ENCODE data around the gene CCDC8.
"Not testable (repeated sequence)": the region's sequence is repeated elsewhere in the genome, so short reads cannot be mapped to it uniquely, and the experiment has no call there.

Gene CCDC8

GRCh38 chr19:46441866-46442265 is 28.5 kb upstream of the CCDC8 start:
- Histone ChIP-seq H3K9me3 (ENCODE audit: control insufficient read depth, low read length) (no peaks in the 10 kb centered on the region), H3K4me1 (ENCODE audit: control insufficient read depth, insufficient read depth, low read depth, low read length) (peaks cover 3% of the 10 kb centered on the region), H3K14ac (ENCODE audit: low read length in 2 of 2) (no peak overlapping the region), H2BK5ac (ENCODE audit: low read depth, low read length, poor library complexity, severe bottlenecking) (no peak overlapping the region), H3K4ac (ENCODE audit: low read depth in 1 of 2, low read length in 2 of 2) (no peak overlapping the region), H2BK12ac (ENCODE audit: low read length in 2 of 2) (no peak overlapping the region), H3K4me3 (ENCODE audit: insufficient read depth in 1 of 2, low read depth in 1 of 2, low read length in 2 of 2) (no peak overlapping the region), H4K91ac (ENCODE audit: low read length) (no peak overlapping the region), H3K36me3 (ENCODE audit: control insufficient read depth in 1 of 2, insufficient read depth in 2 of 2, low read depth in 1 of 2, low read length in 2 of 2) (no peaks in the 10 kb centered on the region), H3K4me2 (ENCODE audit: low read length, poor library complexity, severe bottlenecking) (no peak overlapping the region), H3K27ac (ENCODE audit: low read length, poor library complexity, severe bottlenecking) (no peak overlapping the region), H4K8ac (ENCODE audit: low read length) (no peak overlapping the region), H2AFZ (ENCODE audit: low read depth, low read length) (no peak overlapping the region), H3K23ac (ENCODE audit: low read length in 2 of 2) (no peak overlapping the region), H2BK120ac (ENCODE audit: low read depth, low read length) (no peak overlapping the region), H2BK15ac (ENCODE audit: low read depth, poor library complexity, severe bottlenecking) (no peak overlapping the region), H3K18ac (ENCODE audit: low read depth in 1 of 2, low read length in 2 of 2) (no peak overlapping the region), H3K9ac (ENCODE audit: low read length) (no peak overlapping the region), H3K27me3 (ENCODE audit: control insufficient read depth in 1 of 2, insufficient read depth in 1 of 2, low read length in 2 of 2) (no peaks in the 10 kb centered on the region), H3K79me1 (replicated peaks; ENCODE audit: low read length, poor library complexity, severe bottlenecking) (no peaks in the 10 kb centered on the region), H2AK5ac (ENCODE audit: low read length, severe bottlenecking) (no peak overlapping the region)
- WGBS = 80% methylated on average over 1 of the region's 1 CpG
- no peak for DNase-seq

DNA sequence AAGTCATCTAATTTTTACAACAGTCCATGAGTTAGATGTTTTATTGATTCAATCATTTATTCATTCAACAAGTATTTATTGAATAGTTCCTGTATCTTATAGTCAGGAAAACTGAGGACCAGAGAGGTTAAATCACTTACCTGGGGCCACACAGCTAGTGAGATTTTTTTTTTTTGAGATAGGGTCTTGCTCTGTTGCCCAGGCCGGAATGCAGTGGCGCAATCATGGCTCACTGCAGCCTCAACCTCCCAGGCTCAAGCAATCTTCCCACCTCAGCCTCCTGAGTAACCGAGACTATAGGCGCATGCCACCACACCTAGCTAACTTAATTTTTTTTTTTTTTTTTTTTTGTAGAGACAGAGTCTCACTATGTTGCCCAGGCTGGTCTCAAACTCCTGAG is 22.3 kb upstream of the CCDC8 start:
- not testable (repeated sequence) for H3K4me2 ChIP-seq (ENCODE audit: low read length, poor library complexity, severe bottlenecking); H3K4ac ChIP-seq (ENCODE audit: low read depth in 1 of 2, low read length in 2 of 2); H3K36me3 ChIP-seq (ENCODE audit: control insufficient read depth in 1 of 2, insufficient read depth in 2 of 2, low read depth in 1 of 2, low read length in 2 of 2); H3K4me3 ChIP-seq (ENCODE audit: insufficient read depth in 1 of 2, low read depth in 1 of 2, low read length in 2 of 2); H2BK15ac ChIP-seq (ENCODE audit: low read depth, poor library complexity, severe bottlenecking); H3K18ac ChIP-seq (ENCODE audit: low read depth in 1 of 2, low read length in 2 of 2); H2AFZ ChIP-seq (ENCODE audit: low read depth, low read length); H3K79me1 ChIP-seq (replicated peaks; ENCODE audit: low read length, poor library complexity, severe bottlenecking); H3K23ac ChIP-seq (ENCODE audit: low read length in 2 of 2); H2BK5ac ChIP-seq (ENCODE audit: low read depth, low read length, poor library complexity, severe bottlenecking); H3K14ac ChIP-seq (ENCODE audit: low read length in 2 of 2); H4K91ac ChIP-seq (ENCODE audit: low read length); H3K9ac ChIP-seq (ENCODE audit: low read length); H3K4me1 ChIP-seq (ENCODE audit: control insufficient read depth, insufficient read depth, low read depth, low read length); H2BK120ac ChIP-seq (ENCODE audit: low read depth, low read length); H3K27ac ChIP-seq (ENCODE audit: low read length, poor library complexity, severe bottlenecking); H2AK5ac ChIP-seq (ENCODE audit: low read length, severe bottlenecking); H4K8ac ChIP-seq (ENCODE audit: low read length); H3K9me3 ChIP-seq (ENCODE audit: control insufficient read depth, low read length); DNase-seq; H2BK12ac ChIP-seq (ENCODE audit: low read length in 2 of 2)
- WGBS = 100% methylated on average over 2 of the region's 4 CpGs
- peaks cover 0 to 11% of the 10 kb centered on the region in 2 experiments for H3K27me3 ChIP-seq (ENCODE audit: control insufficient read depth in 1 of 2, insufficient read depth in 1 of 2, low read length in 2 of 2)

GRCh38 chr19:46435009-46435408 is 21.6 kb upstream of the CCDC8 start:
- Histone ChIP-seq H3K36me3 (ENCODE audit: control insufficient read depth in 1 of 2, insufficient read depth in 2 of 2, low read depth in 1 of 2, low read length in 2 of 2) (no peaks in the 10 kb centered on the region), H3K9me3 (ENCODE audit: control insufficient read depth, low read length) (no peaks in the 10 kb centered on the region), H3K4ac (ENCODE audit: low read depth in 1 of 2, low read length in 2 of 2) (no peak overlapping the region), H3K79me1 (replicated peaks; ENCODE audit: low read length, poor library complexity, severe bottlenecking) (no peaks in the 10 kb centered on the region), H3K4me2 (ENCODE audit: low read length, poor library complexity, severe bottlenecking) (no peak overlapping the region), H2BK120ac (ENCODE audit: low read depth, low read length) (no peak overlapping the region), H3K14ac (ENCODE audit: low read length in 2 of 2) (no peak overlapping the region), H3K27me3 (ENCODE audit: control insufficient read depth in 1 of 2, insufficient read depth in 1 of 2, low read length in 2 of 2) (peaks cover 2 to 15% of the 10 kb centered on the region in 2 experiments), H2AFZ (ENCODE audit: low read depth, low read length) (no peak overlapping the region), H3K23ac (ENCODE audit: low read length in 2 of 2) (no peak overlapping the region), H3K27ac (ENCODE audit: low read length, poor library complexity, severe bottlenecking) (no peak overlapping the region), H2AK5ac (ENCODE audit: low read length, severe bottlenecking) (no peak overlapping the region), H3K9ac (ENCODE audit: low read length) (no peak overlapping the region), H2BK15ac (ENCODE audit: low read depth, poor library complexity, severe bottlenecking) (no peak overlapping the region), H3K18ac (ENCODE audit: low read depth in 1 of 2, low read length in 2 of 2) (no peak overlapping the region), H3K4me1 (ENCODE audit: control insufficient read depth, insufficient read depth, low read depth, low read length) (no peaks in the 10 kb centered on the region), H2BK12ac (ENCODE audit: low read length in 2 of 2) (no peak overlapping the region), H4K91ac (ENCODE audit: low read length) (no peak overlapping the region), H3K4me3 (ENCODE audit: insufficient read depth in 1 of 2, low read depth in 1 of 2, low read length in 2 of 2) (no peak overlapping the region), H4K8ac (ENCODE audit: low read length) (no peak overlapping the region), H2BK5ac (ENCODE audit: low read depth, low read length, poor library complexity, severe bottlenecking) (no peak overlapping the region)
- 63% methylated on average over 6 of the region's 6 CpGs for WGBS
- DNase-seq = no peak

DNA sequence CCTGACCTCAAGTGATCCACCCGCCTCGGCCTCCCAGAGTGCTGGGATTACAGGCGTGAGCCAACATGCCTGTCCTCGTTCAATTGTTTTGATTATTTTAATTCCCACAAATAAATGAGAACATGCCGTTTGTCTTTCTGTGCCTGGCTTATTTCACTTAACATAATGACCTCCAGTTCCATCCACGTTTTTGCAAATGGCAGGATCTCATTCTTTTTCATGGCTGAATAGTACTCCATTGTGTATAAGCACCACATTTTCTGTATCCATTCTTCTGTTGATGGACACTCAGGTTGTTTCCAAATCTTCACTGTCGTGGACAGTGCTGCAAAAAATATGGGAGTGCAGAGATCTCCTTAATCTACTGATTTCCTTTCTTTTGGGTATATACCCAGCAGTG is 20.1 kb upstream of the CCDC8 start:
- not testable (repeated sequence) for H2BK15ac ChIP-seq (ENCODE audit: low read depth, poor library complexity, severe bottlenecking); H2BK120ac ChIP-seq (ENCODE audit: low read depth, low read length); H3K36me3 ChIP-seq (ENCODE audit: control insufficient read depth in 1 of 2, insufficient read depth in 2 of 2, low read depth in 1 of 2, low read length in 2 of 2); H3K14ac ChIP-seq (ENCODE audit: low read length in 2 of 2); H3K79me1 ChIP-seq (replicated peaks; ENCODE audit: low read length, poor library complexity, severe bottlenecking); H4K91ac ChIP-seq (ENCODE audit: low read length); H3K27ac ChIP-seq (ENCODE audit: low read length, poor library complexity, severe bottlenecking); DNase-seq; H3K18ac ChIP-seq (ENCODE audit: low read depth in 1 of 2, low read length in 2 of 2); H3K4me3 ChIP-seq (ENCODE audit: insufficient read depth in 1 of 2, low read depth in 1 of 2, low read length in 2 of 2); H2BK5ac ChIP-seq (ENCODE audit: low read depth, low read length, poor library complexity, severe bottlenecking); H3K4me1 ChIP-seq (ENCODE audit: control insufficient read depth, insufficient read depth, low read depth, low read length); H3K4me2 ChIP-seq (ENCODE audit: low read length, poor library complexity, severe bottlenecking); H2AK5ac ChIP-seq (ENCODE audit: low read length, severe bottlenecking); H3K4ac ChIP-seq (ENCODE audit: low read depth in 1 of 2, low read length in 2 of 2); H3K23ac ChIP-seq (ENCODE audit: low read length in 2 of 2); H2AFZ ChIP-seq (ENCODE audit: low read depth, low read length); H4K8ac ChIP-seq (ENCODE audit: low read length); H2BK12ac ChIP-seq (ENCODE audit: low read length in 2 of 2); H3K9ac ChIP-seq (ENCODE audit: low read length); H3K9me3 ChIP-seq (ENCODE audit: control insufficient read depth, low read length)
- WGBS = 86% methylated on average over 6 of the region's 7 CpGs
- peaks cover 7 to 23% of the 10 kb centered on the region in 2 experiments for H3K27me3 ChIP-seq (ENCODE audit: control insufficient read depth in 1 of 2, insufficient read depth in 1 of 2, low read length in 2 of 2)

Measured in mesenchymal stem cell (in vitro differentiated cells and primary cell).